Measurements from ENCODE around the gene FAM25C.
"Not testable (repeated sequence)": the region's sequence is repeated elsewhere in the genome, so short reads cannot be mapped to it uniquely, and the experiment has no call there.

FAM25C gene

GRCh38 chr10:47959677-47960076, 39.9 kb downstream of the FAM25C start:
- FAIRE-seq, result not testable (repeated sequence)
- peak; percentile 63 for DNase-seq (ENCODE audit: low spot score)

DNA sequence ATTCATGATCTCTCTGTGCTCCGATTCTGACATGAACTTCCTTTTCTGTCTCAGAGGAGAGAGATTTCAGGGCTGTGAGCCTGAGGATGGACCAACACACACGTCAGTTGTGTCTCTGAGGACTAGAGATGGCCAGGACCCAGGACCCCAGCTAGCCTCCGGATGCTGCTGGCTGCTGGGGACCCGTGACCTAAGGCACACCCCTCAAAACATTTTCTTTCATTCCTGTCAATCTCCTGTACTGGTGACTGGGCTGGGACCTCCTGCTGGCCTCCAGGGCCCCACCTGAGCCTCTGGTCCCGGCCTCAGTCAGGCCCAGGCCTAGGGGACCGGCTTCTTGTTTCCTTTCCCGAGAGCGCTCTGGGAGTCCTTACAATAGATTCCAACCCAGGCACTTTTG, 42.4 kb downstream of the FAM25C start:
- not testable (repeated sequence) for FAIRE-seq; DNase-seq (ENCODE audit: low spot score)

DNA sequence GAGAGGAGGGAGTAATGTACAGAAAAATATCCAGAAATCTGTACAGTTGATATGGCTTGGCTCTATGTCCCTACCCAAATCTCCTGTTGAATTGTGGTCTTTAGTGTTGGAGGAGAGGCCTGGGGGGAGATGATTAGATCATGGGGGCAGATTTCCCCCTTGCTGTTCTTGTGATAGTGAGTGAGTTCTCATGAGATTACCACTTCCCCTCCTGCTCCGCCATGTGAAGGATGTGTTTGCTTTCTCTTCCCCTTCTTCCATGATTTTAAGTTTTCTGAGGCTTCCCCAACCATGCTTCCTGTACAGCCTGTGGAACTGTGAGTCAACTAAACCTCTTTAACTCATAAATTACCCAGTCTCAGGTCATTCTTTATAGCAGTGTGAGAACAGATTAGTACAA, 52.2 kb downstream of the FAM25C start:
- DNase-seq (ENCODE audit: low spot score); FAIRE-seq: not testable (repeated sequence)

Measured in RCC 7860 (cell line).